ENCODE measurements around the gene CLEC17A.
"Not testable (repeated sequence)": the region's sequence is repeated elsewhere in the genome, so short reads cannot be mapped to it uniquely, and the experiment has no call there.

CLEC17A gene

GRCh38 chr19:14551134-14552005, 31.5 kb upstream of the CLEC17A start:
- H3K27ac ChIP-seq (ENCODE audit: low read length); H3K4me3 ChIP-seq (ENCODE audit: low read length); H3K36me3 ChIP-seq (ENCODE audit: control insufficient read depth, low read depth, low read length); H3K27me3 ChIP-seq (ENCODE audit: control insufficient read depth, insufficient read depth, low read length); H3K9ac ChIP-seq (ENCODE audit: low read length); H3K4me1 ChIP-seq (ENCODE audit: control insufficient read depth, low read depth, low read length); H3K9me3 ChIP-seq (ENCODE audit: control insufficient read depth, low read depth, low read length): not testable (repeated sequence)

DNA sequence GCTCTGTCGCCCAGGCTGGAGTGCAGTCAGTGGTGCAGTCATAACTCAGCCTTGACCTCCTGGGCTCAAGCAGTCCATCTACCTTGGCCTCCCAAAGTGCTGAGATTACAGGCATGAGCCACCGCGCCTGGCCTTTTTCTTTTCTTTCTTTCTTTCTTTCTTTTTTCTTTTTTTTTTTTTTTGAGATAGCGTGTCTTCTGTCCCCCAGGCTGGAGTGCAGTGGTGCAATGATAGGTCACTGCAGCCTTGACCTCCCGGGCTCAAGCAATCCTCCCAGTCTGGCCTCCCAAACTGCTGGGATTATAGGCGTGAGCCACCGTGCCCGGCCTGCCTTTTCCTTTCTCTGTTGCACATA, 30.9 kb upstream of the CLEC17A start:
- not testable (repeated sequence) for H3K9me3 ChIP-seq (ENCODE audit: control insufficient read depth, low read depth, low read length); H3K9ac ChIP-seq (ENCODE audit: low read length); H3K4me1 ChIP-seq (ENCODE audit: control insufficient read depth, low read depth, low read length)

DNA sequence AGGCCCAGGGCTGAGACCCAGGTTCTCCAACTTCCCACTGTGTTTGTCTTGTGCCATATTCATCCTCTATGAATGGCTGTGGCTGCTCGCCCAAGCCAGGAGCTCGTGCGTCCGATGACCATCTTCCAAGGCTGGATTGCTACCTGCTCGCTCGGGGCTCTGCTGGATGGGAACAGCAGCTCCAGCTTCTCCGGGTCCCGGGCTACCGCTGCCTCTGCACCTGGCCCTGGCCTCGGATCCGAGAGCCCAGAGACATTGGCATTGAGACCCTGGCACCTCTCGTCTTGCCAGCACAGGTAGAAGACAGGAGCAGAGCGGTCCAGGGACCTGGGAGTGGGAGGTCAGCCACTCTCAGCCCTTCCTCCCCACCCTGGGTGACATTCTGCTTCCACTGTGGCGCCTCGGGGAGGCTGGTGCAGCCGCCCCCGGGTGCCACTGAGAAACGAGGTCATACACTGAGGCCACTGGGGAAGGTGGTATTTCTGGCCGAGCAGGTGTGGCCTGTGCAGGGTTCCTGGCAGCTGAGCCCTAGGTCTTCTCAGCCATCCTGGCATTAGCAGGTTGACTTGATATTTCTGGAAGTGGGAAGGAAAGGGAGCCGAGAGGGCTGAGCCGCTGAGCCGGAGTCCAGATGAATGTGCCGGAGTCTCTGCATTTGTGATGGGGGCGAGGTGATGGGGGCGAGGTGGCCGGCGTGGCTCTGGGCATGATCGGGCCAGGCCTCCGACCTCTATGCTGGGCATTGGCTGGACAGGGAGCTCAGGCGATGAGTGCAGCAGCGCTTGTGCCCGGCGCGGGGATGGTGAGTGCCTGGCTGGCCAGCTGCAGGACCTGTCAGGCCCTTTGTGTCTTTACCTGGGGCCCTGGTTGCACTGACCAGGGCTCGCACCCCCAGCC, 29.6 kb upstream of the CLEC17A start:
- no peak overlapping the region for H3K27ac ChIP-seq (ENCODE audit: low read length)
- no peaks in the 10 kb centered on the region for H3K36me3 ChIP-seq (ENCODE audit: control insufficient read depth, low read depth, low read length)
- peaks cover 3% of the 10 kb centered on the region for H3K4me1 ChIP-seq (ENCODE audit: control insufficient read depth, low read depth, low read length)
- H3K9me3 ChIP-seq (ENCODE audit: control insufficient read depth, low read depth, low read length) = no peaks in the 10 kb centered on the region
- no peaks in the 10 kb centered on the region for H3K27me3 ChIP-seq (ENCODE audit: control insufficient read depth, insufficient read depth, low read length)
- H3K9ac ChIP-seq (ENCODE audit: low read length) = no peak overlapping the region
- no peak overlapping the region for H3K4me3 ChIP-seq (ENCODE audit: low read length)

More for the DNA sequence above, 30.9 kb upstream of the CLEC17A start:
- H3K36me3 ChIP-seq (ENCODE audit: control insufficient read depth, low read depth, low read length); H3K4me3 ChIP-seq (ENCODE audit: low read length); H3K27me3 ChIP-seq (ENCODE audit: control insufficient read depth, insufficient read depth, low read length); H3K27ac ChIP-seq (ENCODE audit: low read length): not testable (repeated sequence)

- no peak overlapping the region for H3K9ac ChIP-seq (ENCODE audit: low read length)
- no peak overlapping the region for H3K27ac ChIP-seq (ENCODE audit: low read length)
Measured at GRCh38 chr19:14553939-14554243, 29.0 kb upstream of the CLEC17A start.

DNA sequence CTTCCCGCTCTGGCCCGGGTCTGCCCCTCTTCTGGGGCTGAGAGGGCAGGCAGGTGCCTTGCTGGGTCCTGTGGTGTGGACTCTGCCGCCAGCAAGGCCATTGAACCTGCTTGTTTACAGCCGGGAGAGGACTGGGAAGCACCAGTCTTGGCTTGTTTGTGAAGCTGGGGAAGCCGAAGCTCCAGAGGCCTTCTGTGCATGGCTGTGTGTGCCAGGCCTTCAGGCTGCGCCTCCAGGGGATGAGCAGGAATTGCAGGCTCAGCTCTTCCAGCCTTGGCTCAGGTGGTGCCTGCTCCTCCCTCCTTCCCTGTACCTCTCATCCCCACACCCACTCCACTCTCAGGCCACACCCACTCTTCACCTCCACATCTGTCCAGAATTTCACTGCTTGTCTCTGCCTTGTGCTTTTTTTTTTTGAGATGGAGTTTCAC, 28.5 kb upstream of the CLEC17A start:
- Histone ChIP-seq H3K4me1 (ENCODE audit: control insufficient read depth, low read depth, low read length) (peaks cover 3% of the 10 kb centered on the region), H3K27ac (ENCODE audit: low read length) (no peak overlapping the region)

More at GRCh38 chr19:14553939-14554243, 29.0 kb upstream of the CLEC17A start:
- Histone ChIP-seq H3K4me3 (ENCODE audit: low read length) (no peak overlapping the region), H3K36me3 (ENCODE audit: control insufficient read depth, low read depth, low read length) (no peaks in the 10 kb centered on the region), H3K4me1 (ENCODE audit: control insufficient read depth, low read depth, low read length) (peaks cover 3% of the 10 kb centered on the region), H3K9me3 (ENCODE audit: control insufficient read depth, low read depth, low read length) (no peaks in the 10 kb centered on the region), H3K27me3 (ENCODE audit: control insufficient read depth, insufficient read depth, low read length) (no peaks in the 10 kb centered on the region)

GRCh38 chr19:14555918-14556661, 26.8 kb upstream of the CLEC17A start:
- H3K4me1 ChIP-seq (ENCODE audit: control insufficient read depth, low read depth, low read length) = peaks cover 3% of the 10 kb centered on the region
- H3K9ac ChIP-seq (ENCODE audit: low read length) = no peak overlapping the region
- no peaks in the 10 kb centered on the region for H3K9me3 ChIP-seq (ENCODE audit: control insufficient read depth, low read depth, low read length)
- no peaks in the 10 kb centered on the region for H3K27me3 ChIP-seq (ENCODE audit: control insufficient read depth, insufficient read depth, low read length)
- H3K4me3 ChIP-seq (ENCODE audit: low read length) = no peak overlapping the region
- H3K36me3 ChIP-seq (ENCODE audit: control insufficient read depth, low read depth, low read length) = no peaks in the 10 kb centered on the region
- no peak overlapping the region for H3K27ac ChIP-seq (ENCODE audit: low read length)

More for the DNA sequence above, 28.5 kb upstream of the CLEC17A start:
- Histone ChIP-seq H3K36me3 (ENCODE audit: control insufficient read depth, low read depth, low read length) (no peaks in the 10 kb centered on the region), H3K27me3 (ENCODE audit: control insufficient read depth, insufficient read depth, low read length) (no peaks in the 10 kb centered on the region), H3K4me3 (ENCODE audit: low read length) (no peak overlapping the region), H3K9me3 (ENCODE audit: control insufficient read depth, low read depth, low read length) (no peaks in the 10 kb centered on the region), H3K9ac (ENCODE audit: low read length) (no peak overlapping the region)

DNA sequence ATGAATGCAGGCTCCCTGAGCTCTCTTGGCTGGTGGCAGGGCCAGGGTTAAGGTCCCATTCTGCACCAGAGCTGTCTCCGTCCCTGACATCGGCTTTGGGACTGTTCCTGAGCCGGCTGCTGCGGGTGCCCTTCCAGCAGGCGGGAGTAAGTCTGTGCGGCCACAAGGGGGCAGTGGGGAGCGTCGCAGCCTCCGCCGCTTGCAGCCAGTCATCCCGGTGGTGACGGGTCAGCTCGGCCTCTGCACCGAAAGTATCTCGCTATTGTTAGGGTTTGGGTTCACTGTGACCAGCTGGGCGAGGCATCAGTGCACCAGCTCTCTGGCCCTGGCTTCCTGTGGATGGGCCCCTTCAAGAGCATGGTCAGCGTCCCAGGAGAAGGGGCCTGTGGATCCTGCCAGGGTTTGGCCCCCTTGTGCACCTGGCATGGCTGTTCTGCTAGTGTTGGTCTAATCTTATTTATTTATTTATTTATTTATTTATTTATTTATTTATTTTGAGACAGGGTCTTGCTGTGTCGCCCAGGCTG, 26.2 kb upstream of the CLEC17A start:
- Histone ChIP-seq H3K4me3 (ENCODE audit: low read length) (no peak overlapping the region), H3K36me3 (ENCODE audit: control insufficient read depth, low read depth, low read length) (no peaks in the 10 kb centered on the region), H3K27ac (ENCODE audit: low read length) (no peak overlapping the region), H3K9ac (ENCODE audit: low read length) (no peak overlapping the region), H3K4me1 (ENCODE audit: control insufficient read depth, low read depth, low read length) (peaks cover 3% of the 10 kb centered on the region), H3K27me3 (ENCODE audit: control insufficient read depth, insufficient read depth, low read length) (no peaks in the 10 kb centered on the region), H3K9me3 (ENCODE audit: control insufficient read depth, low read depth, low read length) (no peaks in the 10 kb centered on the region)

DNA sequence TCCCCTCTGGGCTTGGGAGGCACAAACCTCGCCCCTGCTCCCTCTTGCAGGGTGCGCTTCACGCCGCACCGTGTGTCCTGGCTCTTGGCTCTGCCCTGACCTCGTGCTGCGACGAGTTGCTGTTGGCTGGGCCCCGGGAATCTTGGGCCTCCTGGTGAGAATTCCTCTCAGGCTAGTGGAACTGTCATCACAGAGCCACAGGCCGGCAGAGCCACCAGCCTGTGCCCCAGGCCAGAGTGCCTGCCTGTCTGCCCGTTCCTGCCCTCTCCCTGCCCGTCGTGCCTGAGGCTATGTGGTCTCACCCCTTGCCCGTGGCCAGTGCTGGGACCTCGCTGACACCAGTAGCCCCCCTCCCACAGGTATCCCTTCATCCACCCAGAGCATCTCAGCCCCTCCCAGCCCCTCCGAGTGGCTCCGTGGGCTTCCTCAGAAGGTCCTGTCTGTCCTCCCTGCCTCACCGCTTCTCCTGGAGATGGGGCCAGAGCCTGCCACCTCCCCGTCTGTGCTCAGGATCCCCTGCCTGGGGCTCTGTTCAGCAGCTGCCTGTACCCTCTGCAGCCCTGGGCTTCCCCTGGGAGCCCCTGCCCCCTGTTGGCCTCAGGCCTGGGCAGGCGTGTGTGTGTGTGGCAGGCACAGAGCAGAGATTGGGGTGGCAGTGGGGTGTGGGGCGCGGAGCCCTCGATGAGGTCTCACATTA, 24.4 kb upstream of the CLEC17A start:
- no peak overlapping the region for H3K27ac ChIP-seq (ENCODE audit: low read length)
- H3K9ac ChIP-seq (ENCODE audit: low read length) = no peak overlapping the region
- peaks cover 17% of the 10 kb centered on the region for H3K4me1 ChIP-seq (ENCODE audit: control insufficient read depth, low read depth, low read length)
- H3K36me3 ChIP-seq (ENCODE audit: control insufficient read depth, low read depth, low read length) = no peaks in the 10 kb centered on the region
- no peaks in the 10 kb centered on the region for H3K27me3 ChIP-seq (ENCODE audit: control insufficient read depth, insufficient read depth, low read length)
- no peaks in the 10 kb centered on the region for H3K9me3 ChIP-seq (ENCODE audit: control insufficient read depth, low read depth, low read length)
- no peak overlapping the region for H3K4me3 ChIP-seq (ENCODE audit: low read length)

- Histone ChIP-seq H3K9me3 (ENCODE audit: control insufficient read depth, low read depth, low read length) (no peaks in the 10 kb centered on the region), H3K27me3 (ENCODE audit: control insufficient read depth, insufficient read depth, low read length) (no peaks in the 10 kb centered on the region), H3K36me3 (ENCODE audit: control insufficient read depth, low read depth, low read length) (peaks cover 2% of the 10 kb centered on the region), H3K4me1 (ENCODE audit: control insufficient read depth, low read depth, low read length) (peaks cover 22% of the 10 kb centered on the region), H3K9ac (ENCODE audit: low read length) (no peak overlapping the region), H3K27ac (ENCODE audit: low read length) (no peak overlapping the region), H3K4me3 (ENCODE audit: low read length) (no peak overlapping the region)
Measured at GRCh38 chr19:14559916-14560775, 22.7 kb upstream of the CLEC17A start.

DNA sequence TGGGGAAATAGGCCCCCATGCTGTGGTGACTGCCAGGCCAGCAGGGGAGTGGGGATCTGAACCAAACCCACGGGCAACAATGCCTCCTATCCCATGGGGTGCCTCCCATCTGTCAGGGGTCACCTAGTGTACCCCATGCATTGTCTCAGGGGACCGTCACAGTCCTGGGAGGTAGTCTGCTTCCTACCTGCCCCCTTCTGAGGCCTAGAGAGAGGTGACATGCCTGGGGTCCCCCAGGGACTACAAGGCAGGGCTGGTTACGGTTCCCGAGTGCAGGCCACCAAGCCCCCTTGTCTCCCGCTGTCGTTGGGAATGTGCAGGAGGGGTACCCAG, 22.1 kb upstream of the CLEC17A start:
- H3K9me3 ChIP-seq (ENCODE audit: control insufficient read depth, low read depth, low read length) = no peaks in the 10 kb centered on the region
- no peak overlapping the region for H3K27ac ChIP-seq (ENCODE audit: low read length)
- peaks cover 22% of the 10 kb centered on the region for H3K4me1 ChIP-seq (ENCODE audit: control insufficient read depth, low read depth, low read length)
- peaks cover 5% of the 10 kb centered on the region for H3K36me3 ChIP-seq (ENCODE audit: control insufficient read depth, low read depth, low read length)
- H3K27me3 ChIP-seq (ENCODE audit: control insufficient read depth, insufficient read depth, low read length) = no peaks in the 10 kb centered on the region
- H3K4me3 ChIP-seq (ENCODE audit: low read length) = no peak overlapping the region
- no peak overlapping the region for H3K9ac ChIP-seq (ENCODE audit: low read length)

All from iPS-18a (cell line).